ENCODE data around the gene MYBBP1A.

The MYBBP1A gene

DNA sequence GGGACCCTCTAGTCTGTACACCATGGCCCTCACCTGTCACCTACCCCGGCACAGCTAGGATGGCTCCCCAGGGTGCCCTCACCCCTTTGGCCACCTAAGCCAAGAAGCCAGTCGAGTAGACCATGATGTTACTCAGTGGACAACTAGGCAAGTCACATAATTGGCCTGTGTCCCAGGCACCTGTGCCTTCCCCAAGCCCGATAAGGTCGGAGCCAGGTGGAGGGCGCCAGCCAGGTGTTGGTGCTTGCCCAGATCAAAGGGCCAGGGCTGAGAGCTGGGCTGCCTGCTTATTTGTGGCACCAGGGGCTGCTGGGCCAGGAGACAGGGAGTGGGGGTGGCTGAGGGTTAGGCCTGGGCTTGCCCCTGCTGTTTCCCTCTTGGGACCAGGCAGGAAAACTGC lies 39.7 kb downstream of the MYBBP1A start:
- DNase-seq: no peak

DNA sequence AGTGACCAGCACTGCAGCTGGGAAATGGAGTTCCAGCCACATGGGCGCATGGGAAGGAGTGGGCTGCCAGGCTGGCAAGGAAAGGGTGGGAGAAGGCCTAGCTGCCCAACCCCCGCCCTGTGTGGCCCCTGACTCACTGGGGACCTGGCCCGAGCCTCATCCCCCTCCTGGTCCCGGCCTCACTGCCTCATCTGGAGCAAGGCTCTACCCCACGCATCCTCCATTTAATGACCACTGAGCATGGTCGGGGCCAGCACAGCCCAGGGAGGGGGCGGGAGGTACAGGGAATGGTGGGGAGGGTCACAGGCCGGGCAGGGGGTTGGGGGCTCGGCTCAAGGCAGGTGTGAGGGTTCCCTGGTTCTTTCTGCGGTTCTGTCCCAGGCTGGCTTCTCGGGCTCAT lies 40.4 kb downstream of the MYBBP1A start:
- no peak for DNase-seq

DNA sequence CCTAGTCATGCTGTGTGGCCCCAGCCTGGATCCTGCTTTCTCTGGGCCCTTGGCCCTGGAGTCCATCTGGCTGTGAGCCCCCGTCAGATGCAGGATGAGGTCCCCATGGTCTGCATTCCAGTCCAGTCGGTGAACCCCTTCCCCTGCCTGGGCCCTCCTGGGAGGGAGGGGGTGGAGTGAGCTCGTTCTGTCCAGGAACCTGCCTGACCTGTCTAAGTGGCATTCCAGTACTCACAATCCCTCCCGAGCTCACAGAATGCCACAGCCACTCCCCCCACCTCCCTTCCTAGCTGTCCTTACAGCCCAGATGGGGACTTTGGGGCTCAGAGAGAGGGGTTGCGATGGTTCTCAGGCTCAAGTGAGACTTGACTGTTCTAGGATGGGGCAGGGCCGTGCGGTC lies 41.0 kb downstream of the MYBBP1A start:
- no peak for DNase-seq

DNA sequence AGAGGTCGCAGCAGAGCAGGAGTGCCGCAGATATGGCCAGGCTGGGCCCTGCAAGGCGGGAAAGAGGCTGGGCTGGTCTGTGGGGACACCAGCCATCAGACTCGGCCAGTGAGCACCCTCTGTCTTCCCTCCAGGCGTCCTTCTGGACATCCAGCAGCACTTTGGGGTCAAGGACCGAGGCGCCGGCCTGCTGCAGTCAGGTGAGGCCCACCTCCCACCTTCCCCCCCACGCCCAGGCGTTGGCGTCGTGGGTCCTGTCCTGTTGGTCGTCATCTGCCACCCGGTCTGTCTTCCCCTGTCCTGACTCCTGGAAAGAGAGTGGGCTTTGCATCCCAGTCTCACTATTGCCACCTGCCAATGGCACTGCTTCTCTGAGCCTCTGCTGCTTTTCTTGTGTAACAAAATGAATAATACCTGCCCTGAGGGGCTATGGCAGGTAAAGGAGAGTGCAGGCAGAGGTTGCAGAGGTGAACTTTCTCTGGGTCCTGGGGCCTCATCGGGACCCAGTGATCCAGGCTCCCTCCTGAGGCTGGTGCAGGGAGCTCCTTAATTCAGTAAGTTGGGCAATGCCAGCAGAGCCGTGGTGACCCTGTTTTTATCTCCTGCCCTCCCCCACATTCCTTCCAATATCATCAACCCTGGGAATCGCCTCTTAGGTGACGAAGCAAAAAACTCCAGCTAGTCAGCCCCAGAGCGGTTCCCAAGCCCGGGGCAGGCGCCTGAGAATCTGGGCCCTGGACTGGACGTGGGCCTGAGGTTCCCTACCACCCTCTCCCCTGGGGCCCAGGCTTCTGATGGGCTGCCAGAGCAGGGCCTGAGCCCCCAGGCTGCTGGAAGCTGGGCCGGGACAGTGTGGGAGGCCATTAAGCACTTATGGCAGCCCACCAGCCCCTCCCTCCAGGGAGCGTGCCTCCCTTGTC lies 41.8 kb downstream of the MYBBP1A start:
- no peak for DNase-seq

DNA sequence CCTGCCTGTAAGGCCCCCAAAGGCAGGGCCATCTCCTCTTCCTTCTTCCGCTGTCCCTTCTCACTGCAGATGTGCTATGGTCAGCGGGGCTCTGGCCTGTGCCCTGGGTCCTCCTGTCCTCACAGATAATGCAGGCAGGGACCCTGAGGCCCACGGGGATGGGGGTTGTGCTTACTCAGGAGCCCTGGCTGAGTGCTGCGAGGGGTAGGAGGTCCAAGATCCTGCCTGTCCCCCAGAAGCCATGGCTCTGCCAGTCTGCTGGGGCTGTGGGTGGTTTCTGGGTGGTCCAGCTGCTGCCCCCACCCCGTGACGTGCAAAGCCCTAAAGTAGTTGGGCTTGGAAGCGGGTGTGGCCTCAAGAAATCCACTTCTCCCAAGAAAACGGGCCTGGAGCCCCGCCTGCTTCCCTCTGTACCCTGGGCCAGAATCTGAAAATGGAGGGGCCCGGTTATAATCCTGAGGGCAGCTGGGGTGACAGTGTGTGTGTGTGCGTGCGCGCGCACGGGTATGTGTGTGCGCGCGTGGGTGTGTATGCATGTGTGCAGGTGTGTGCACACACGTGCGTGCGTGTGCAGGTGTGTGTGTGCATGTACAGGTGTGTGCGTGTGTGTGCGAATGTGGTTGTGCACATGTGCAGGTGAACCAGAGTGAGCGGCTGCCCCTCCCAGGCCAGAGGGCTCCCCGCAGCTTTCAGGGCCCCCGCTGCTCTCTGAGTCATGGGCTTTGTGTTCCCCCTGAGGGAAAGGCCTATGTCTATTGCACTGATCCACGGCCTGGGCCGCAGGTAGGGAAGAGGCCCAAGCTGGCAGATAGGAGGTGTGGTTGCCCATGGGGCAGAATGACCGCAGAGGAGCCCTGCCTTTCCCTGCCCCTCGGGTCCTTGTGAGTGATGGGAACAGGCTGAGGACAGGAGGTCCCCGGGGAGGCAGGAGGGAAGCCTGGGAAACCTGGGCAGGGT lies 42.8 kb downstream of the MYBBP1A start:
- DNase-seq: no peak

DNA sequence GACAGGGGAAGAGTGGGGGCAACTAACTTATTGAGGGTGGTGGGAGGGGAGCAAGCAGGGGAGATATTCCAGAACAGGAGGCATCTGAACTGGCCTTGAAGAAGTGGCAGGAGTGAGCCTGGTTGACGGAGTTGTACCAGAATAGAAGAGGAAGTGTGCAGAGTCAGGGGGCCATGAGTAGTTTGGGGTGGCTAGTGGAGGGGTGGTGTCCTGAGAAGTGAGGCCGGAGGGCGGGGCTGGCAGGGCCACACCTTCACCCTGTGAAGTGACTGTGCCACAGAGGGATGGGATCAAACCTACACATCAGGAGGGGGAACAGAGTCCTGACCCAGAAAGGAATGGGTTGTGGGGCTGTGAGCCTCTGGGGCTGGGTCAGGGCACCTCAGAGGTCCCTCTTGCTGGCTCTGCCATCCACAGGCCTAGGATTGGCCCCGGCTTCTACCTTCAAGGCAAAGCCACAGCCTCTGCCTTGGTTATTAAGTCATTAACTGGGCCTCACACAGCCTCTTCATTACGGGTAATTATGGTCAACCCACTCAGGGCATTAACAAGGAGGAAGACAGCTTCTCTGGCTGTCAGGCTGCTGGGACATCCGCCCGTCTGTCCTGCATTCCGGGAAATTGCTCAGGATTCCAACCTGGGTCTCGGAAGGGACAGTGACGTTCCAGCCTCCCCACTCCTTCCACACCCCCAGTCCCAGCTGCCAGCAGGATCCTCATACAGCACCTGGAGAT lies 43.8 kb downstream of the MYBBP1A start:
- DNase-seq: no peak

DNA sequence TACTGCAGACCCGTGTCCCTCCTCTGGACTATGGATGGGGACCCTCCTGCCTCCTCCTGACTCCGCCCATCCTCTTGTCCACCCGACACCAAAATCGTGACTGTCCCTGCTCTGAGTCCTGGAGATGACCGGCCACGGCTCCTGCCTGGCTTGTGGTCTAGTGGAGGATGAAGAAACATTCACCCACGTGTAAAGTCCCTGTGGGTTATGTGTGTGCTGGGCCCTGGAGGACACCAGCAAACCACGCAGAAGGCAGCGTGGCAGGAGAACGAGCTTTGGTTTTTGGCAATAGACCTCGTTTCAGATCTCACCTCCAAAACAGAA lies 44.6 kb downstream of the MYBBP1A start:
- no peak for DNase-seq

DNA sequence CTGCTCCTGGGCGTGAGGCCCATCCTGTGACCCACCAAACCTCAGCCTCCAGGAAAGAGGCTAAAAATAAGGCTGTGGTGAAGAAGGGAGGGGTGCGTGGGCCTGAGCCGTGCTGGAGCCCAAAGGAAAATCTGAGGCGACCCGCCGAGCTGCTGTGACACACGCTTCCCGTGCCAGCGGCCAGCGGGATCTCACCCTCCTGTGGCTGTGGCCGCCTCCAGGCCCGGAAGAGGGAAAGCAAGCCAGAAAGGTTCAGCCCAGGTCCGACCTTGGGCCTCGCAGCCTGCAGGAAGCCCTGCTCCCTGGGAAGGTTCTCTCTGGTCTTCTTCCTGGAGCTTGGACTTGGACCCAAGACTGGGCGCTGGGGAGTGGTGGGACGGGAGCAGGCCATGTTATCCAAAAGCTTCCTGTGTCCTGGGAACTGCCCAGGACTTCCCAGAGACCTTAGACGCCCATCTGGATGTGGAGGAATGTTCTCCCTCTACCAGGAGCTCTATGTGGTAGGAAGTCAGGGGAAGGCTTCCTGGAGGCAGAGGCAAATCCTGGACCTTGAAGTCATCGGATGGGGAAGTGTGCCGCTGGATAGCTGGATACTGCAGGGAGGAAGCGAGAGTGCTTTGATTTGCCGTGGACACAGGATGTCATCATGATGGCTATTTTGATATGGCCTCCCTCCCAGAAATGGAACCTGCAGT lies 45.1 kb downstream of the MYBBP1A start:
- DNase-seq: no peak

DNA sequence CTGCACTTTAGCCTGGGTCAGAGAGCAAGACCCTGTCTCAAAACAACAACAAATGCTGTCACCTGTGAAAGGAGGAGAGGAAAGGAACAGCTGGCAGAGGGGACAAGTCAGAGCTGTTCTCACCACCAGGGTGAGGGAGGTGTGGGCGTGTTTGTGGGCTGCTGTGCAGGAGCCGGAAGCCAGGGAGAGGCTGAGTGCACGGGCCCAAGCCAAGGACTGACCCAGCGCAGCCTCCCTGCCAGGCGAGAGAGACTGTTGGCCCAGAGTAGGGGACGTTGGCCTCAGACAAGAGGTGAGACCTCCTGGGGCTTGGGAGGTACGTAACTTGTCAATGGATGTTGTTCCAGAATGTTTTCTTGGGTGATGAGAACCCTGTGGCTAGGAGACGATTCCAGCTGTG lies 45.8 kb downstream of the MYBBP1A start:
- DNase-seq: no peak

DNA sequence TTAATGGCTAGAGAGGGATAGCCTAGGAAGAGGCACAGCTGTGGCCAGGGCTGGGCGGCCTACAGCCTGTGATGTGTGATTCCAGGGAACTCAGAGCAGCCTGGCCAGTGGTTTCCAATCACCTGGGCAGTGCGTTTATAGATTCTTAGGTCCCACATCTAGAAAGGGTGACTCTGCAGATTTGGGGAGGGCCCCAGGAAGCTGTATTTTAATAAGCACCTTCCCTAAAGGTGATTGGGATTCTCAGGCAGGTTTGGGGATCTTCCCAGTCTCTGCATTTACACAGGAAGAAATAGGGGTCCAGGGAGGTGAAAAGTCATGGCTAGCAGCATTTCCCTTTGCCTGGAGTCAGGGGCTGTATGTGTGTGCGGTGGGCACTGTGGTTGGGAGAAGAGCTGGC lies 47.0 kb downstream of the MYBBP1A start:
- DNase-seq: no peak

DNA sequence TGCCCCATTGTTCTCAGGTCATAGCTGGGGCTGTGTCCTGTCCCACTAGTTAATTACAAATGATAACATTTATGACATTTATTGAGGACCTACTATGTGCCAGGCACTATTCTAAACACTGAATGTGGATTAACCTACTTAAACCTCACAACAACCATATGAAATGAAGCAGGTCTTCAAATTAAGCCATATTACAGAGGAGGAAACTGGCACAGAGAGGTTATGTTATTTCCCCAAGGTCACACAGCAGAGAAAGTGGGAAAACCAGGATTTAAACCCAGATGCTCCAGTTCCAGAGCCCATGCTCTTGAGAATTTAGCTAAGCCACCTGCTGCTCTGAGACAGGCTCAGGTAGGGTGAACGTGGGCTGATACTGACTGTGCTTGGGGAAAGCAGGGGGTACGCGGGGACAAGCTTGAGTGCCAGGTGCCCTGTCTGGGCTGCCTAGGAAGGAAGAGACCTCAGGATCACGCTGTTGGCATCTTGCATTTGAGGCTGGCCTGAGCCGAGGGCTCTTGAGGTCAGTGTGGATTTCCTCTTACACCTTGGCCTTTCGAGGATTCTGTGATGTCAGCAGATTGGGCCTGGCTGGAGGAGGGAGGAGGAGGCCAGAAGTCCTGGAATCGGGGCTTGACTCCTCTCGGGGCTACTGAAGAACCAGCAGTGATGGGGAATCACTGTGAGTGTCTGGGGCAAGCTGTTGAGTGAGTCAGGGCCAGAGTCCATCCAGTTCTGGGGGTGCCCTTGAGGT lies 47.6 kb downstream of the MYBBP1A start:
- DNase-seq: no peak

DNA sequence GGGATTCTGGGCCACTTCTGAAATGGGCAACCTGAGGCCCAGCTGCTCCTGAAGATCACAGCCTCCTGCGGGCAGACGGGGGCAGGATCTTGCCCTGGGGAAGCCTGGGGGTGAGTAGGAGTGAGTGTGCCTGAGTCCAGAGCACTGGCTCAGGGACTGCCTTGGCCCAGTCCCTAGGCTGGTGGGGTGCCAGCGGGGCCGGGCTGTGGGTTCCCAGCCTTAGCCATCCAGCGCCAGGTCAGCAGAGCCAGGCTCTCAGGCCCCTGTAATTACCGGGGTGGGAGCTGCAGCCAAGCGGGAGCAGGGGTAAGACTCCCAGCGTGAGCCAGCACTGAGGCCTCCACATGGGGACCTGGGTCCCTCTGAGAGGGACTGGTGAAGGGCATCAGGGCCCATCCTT lies 48.3 kb downstream of the MYBBP1A start:
- DNase-seq: no peak

DNA sequence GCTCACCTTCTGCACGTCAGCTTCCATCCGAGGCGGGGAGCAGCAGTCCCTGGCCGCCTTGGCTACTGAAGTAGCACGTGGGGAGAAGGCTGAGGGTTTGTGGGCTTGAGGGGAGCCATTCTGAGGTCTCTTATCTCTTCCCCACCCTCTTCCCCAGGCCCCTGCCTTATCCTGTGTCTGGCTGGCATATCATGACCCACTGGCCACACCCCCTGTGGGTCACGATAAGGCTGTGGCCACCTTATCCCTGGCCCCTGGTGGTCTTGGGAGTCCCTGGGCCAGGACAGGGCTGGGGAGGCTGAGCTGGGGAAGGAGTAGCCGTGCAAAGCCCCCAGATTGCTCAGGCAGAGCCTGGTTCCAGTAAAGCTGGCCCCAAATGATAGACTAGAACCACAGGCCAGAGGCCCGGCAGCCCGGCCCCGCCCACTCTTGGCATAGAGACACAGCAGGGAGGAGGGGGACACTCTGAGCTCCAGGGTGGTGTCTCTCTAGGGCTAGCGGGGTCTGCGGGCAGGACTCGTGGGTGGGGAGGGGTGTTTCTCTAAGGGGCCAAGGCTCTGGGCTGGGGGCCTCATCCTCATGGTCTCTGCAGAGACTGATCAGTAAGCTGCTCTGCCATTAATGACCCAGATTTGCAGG lies 48.9 kb downstream of the MYBBP1A start:
- no peak for DNase-seq

DNA sequence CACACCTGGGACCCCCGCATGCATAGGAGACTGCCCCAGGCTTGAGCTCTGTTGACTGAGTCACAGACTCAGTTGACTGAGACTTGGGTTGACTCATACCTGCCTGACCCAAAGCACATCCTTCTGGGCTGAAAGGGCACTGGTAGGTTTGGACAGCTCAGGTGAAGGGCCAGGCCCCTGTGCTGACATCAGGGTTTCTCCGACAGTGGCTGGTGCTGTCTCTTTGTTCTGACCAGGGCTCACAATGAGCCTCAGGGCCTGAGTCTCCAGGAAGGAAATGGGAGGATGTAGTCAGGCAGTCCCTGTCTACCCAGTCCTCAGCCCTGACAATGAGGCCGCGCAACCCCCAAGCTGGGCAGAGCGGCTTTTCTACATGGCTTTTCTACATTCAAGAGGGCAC lies 50.0 kb downstream of the MYBBP1A start:
- no peak for DNase-seq

DNA sequence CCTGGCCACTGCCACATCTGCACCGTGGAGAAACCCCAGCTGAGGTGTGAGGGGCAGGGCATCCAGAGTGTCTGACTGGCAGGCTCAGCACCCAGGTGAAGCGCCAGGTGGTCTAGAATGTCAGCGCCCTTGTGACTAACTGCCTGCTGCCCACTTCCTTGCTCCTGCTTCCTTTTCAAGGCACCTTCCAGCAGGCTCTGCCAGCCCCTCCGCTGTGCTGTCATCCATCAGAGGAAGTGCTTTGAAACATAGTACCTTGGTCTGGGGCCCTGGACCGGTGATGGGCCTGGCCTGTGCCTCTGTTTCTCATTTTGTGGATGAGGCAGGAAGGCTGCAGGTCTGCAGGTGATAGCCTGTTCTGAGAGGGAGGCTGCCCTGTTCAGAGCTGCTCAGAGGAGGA lies 51.0 kb downstream of the MYBBP1A start:
- no peak for DNase-seq

DNA sequence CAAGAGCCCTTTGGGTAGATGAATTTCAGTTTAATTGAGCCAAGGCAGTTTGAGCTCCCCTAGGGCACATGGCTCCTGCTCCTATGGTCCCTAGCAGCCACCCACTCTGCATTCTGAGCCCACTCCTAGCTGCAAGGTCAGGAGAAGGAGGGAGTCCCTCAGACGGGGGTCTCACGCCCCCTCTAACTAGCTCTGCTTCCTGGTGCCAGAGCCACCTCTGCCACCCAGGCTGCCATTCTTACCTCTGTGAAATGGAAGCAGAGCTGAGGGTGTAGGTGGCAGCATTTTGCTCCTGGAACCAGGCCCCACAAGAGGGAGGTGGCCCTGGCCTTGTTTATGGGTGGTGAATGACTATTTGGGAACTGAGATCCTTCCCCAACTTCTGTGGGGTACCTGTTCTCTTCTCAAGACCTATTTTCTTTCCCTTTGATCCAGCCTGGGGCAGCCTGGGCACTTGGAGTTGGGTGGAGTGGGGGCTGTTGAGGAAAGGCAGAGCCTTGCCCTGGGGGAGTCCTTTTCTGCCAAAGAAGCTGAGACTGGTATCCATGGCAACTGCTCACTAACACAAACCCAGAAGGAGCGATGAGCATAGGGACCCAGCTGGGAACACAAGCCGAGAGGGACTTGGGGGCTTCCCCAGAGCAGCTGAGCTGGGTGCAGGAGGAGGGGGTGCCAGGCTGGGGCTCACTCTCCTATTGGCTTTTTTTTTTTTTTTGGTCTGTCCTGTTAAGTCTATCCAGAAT lies 51.7 kb downstream of the MYBBP1A start:
- DNase-seq: no peak

DNA sequence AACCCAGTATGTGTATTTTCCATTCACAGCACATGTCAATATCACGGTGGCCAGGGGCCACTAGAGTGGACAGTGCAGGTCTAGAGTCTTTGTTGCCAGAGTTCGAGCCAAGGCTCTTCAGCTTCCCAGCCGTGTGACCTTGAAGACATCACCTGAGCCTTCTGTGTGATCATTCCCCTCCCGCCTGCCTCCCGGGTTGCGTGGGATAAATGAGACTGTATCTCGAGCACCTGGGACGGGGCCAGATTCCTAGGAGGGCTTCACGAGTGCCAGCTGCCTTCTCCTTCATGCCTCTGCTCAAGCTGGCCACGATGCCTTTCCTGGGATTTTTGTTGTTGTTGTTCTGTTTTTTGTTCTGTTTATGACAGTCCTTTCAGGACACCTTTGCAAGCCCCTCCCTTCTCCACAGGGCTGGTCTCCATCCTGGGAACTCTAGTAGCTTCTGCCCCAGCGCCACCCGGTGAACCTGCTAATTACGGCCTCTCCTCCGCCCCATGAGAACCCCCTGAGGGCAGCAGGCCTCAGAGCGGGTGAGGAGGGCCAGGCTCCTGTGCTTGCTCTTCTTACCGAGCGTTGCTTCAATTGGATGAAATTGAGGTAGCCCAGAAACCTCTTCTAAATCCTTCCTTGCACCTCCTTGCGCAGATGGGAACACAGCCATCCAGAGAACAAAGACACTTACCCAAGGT lies 52.6 kb downstream of the MYBBP1A start:
- no peak for DNase-seq

DNA sequence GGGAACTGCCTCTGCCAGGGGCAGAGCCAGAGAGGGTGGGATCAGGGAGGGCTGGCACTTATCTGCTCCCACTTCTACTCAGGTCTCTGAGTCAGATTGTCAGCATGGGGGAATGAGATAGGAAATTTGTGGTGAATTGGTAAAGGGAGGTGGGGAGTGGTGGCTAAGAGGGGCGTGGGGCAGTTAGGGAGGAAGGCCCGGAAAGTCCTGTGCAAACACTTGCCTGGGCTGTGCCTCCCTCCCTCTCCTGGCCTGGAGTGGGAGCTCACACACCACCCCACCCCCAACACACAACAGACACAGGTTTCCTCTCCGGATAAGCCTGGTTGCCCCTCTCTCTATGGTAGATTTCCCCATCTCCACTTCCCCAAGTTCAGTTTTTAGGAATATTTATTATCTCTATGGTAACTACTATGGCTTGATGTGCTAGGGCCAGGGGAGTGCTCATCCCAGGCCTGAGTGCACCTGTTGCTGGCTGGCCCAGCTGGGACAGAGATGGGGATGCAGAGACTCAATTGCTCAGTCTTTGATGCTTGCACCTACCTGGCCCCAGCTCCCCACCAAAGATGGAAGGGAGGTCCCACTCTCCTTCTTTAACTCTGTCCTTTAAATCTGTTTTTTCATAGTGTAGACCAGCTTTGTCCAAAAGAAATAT lies 53.8 kb downstream of the MYBBP1A start:
- DNase-seq: no peak

DNA sequence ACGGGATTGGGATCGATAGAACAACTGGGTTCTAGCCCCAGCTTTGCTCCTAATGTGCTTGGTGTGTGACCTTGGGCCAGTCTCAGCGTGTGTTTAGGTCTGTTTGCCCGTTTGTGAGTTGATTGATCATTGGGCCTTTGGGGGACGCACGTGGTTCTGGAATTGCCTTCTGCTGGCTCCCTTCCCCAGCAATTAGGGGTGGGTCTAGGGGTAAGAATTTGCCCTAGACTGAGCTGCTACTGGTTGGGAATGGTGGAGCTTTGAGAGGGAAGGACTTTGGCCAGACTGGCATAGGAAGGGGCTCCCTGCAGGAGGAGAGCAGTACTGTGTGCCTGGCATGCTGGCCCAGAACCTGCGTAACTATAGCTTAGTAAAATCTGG lies 55.0 kb downstream of the MYBBP1A start:
- DNase-seq: no peak

Data from T1000 (cell line).